GM21723 (cell line): Measurements from ENCODE around the gene PDZRN3.
A peak's percentile ranks its signal among the peaks of the same experiment; 100 is the strongest.

Experiments
- ATAC-seq: cut with Tn5 transposase; IDR thresholded peaks from one replicate; pipeline ENCODE4 v1.9.1; 2021; ENCODE audit warnings: mild to moderate bottlenecking, moderate library complexity; ENCODE audit not compliant: unreplicated experiment

PDZRN3 gene

GRCh38 chr3:73529308-73530021, 95.3 kb downstream of the PDZRN3 start:
- no peak for ATAC-seq

DNA sequence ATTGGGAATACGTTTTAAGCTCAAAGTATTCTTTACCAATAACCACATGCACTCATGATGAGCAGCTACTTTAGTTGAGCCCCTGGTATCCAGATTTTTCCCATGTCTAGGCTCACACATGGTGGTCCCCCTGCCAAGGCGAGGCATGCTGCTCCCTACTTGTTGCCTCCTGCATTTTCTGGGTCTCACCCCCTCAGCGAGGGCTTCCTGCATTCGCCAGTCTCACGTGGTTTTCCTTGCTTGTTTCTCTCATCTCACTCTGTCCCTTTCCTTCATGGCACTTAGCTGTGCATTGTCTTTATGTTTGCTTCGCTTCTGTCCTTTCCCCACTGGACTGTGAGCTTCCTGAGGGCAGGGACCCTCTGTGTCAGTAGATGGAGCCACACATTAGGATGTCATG, 99.2 kb downstream of the PDZRN3 start:
- no peak for ATAC-seq

DNA sequence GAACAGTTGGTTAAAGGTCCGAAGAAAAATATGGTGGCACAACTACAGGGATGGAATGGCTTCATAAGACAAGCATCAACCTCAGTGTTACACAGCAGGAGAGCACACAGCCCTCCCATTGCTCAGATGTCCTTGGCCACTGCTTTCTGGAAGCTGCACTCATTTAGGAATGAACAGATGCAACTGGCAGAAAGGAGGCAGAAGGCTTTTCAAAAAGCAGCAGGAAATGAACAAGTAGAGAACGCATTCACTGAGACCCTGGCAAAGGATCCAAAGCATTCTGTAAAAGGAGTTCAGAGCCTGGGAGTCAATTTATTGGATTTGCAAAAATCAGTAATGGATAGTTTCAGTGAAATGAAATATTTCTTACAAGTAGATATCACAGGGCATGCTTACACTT, 101.1 kb downstream of the PDZRN3 start:
- ATAC-seq: no peak

DNA sequence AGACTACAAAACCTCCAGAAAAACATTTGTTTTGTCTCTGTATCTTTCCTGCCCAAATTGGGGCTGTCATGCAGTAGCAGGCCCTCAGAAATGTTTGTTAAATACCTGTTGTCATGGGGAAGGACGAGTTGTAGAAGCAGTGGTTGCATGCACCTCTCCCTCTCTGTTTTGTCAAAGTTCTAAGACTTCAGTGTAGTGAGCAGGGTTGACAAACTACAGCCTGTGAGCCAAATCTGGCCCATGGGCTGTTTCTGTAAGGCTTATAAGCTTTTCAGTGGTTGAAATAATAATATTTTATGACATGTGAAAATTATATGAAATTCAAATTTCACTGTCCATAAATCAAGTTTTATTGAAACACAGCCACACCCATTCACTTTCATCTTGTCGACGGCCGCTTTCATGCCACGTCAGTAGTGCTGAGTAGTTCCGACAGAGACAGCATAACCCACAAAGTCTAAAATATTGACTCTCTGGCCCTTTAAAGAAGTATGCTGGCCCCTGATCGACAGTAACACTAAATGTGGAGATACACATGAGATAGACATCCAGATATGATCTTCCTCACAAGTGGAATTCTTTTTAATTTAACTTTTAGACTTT, 102.9 kb downstream of the PDZRN3 start:
- ATAC-seq: no peak

DNA sequence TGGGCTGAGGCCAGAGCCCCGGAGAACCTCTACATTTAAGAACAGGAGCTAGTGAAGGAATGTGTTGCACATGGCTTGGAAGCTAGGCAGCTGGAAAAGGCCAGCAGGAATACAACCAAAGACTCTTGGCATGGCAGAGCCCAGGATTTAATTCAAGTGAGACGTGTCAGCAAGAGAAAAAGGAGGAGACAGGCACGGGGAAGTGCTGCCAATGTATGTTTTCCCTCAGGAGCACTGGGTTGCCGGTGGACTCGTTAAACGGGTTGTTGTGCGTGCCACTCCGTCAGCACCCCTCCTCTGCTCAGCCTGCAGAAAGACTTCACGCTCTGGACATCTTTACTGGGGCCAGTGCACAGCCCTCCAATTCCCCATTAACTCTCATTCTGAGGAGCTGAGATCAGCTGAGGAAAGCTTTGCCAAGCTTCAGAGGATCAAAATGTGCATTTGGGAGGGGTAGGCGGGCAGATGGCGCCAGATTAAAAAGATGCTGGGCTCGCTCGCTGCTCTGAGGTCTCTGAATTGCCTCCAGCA, 103.7 kb downstream of the PDZRN3 start:
- no peak for ATAC-seq

DNA sequence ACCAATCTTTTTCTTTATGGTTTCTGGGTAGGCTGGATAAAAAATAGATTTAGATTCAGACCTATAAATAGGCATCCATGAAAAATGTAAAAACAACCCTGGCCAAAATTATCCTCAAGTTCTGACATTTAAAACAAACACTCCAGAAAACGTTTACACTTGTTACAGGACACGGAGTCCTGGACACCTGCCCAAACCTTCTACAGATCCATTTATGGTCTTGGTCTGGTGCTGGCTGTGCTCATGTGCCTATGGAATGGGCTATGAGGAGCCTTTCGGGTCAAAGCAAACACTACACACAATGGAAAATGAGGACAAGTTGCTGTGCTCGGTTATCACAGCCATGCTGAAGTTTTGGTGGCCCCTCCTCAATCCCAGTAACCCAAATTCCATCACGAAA, 108.1 kb downstream of the PDZRN3 start:
- ATAC-seq: no peak

DNA sequence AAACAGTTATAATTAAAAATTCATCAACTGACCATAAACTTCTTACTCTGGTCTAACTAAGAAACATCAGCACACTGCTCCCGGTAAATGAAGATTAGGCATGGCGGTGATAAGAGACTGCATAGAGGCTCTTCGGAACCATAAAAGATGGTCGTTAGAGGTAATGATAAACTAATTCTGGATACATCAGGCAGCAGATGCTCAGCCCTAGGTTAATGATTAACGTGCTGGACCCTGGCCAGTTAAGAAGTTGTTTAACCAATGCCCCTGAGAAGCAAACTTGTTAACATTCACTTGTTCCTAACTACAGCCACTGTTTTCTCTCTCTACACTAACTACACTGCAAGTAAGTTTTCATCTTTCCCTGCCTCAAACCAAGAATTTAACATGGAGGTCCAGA, 111.5 kb downstream of the PDZRN3 start:
- ATAC-seq: no peak

GRCh38 chr3:73511571-73512525, 112.9 kb downstream of the PDZRN3 start:
- ATAC-seq: no peak

- no peak for ATAC-seq
Observed at GRCh38 chr3:73510784-73511183, 114.0 kb downstream of the PDZRN3 start.

- no peak for ATAC-seq
Observed at GRCh38 chr3:73510334-73510733, 114.4 kb downstream of the PDZRN3 start.

DNA sequence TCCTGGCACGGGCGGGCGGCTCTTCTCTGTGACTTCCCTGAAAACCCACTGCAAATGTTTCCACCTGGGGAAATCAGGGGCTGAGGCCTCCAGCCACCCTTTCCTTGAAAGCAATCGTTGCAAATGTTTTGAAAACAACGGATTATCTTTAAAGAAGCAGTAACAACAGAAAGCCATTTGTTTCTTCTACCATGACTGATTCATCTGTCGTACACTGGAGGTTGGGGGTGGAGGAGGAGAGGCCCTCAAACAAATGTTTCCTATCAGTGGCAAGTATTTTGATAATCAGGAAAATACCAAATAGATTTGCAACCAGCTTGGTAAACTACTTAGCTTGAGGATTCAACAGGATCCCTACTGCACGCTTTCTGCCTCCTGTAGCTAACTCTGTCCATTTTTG, 114.9 kb downstream of the PDZRN3 start:
- no peak for ATAC-seq

DNA sequence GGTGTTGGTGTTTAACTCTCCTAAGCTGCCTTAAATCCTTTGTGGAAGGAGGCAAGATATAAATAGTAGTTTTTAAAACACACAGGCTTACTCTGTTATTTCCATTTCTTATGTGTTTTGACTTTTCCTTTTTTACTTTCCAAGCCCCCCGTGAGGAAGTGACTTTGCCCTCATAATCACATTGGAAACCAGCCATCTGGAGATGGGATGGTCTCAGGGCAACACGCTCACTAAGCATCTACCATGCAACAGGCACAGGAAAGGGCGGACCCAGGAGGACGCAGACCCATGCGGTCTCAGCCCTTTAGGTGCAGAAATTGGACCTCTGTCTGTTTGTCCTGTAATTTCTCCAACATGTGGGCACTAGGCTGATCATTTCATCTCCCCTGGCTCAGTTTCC, 115.7 kb downstream of the PDZRN3 start:
- ATAC-seq: no peak

DNA sequence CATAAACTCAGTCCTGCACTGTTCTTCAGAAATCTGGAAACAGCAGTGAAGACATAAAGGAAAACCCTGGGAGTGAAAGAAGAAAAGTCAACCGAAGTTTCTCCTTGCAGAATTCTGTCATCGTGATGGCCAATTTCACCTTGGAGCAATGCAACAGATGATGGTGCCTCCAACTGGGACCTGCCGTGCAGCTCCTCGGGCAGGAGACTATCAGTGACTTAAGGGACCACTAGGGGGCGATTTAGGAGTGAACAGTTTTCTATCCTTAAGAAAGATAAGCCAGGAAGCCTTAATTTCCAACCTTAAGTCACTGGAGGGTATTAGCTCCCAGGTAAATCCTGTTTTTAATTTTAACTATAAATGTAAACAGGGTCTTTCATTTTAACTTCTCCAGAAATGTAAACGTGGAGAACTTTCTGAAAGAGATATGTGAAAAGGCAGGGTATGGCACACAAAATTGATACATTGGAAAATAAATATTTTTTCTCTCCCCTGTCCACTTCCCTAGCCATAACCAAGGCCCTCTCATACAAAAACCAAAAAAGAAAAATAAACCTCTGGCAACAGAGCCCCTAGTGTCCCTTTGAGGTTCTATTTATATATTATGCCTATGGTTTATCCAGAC, 116.3 kb downstream of the PDZRN3 start:
- ATAC-seq: peak; percentile 76

DNA sequence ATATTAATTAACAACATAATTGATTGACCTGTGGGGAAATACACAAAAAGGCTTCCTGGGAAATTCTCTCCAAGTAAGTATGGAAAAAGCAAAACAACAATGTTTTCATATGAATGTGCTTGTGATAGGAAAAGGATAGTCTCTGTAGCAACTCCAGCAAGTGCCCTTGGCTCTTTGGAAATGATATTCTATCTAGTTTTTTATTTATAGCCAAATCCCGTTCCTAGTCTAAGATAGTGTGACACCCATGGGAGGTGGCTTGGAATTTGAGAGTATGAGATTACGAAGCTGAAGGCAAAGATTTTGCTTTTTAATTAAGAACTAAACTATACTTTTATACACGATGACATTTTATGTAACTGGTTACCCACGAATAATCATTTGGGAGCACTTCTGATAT, 119.9 kb downstream of the PDZRN3 start:
- ATAC-seq: no peak

DNA sequence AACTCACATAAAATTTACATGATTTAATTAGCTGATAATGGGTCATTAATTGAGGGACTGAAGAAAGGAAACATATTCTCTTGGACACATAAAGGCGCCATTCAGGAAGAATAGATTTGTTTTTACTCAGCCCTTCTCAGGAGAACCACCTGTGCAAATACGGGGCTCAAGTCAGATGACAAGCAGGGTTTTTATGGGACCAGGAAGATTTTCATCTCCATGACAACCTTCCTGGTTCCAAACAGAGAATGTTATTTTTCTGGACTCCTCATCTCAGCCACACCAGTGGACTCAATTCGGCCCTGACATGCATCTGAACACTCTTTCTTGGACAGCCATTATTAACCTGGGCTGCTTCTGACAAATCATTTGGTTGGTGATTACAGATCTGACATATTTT, 120.5 kb downstream of the PDZRN3 start:
- no peak for ATAC-seq

DNA sequence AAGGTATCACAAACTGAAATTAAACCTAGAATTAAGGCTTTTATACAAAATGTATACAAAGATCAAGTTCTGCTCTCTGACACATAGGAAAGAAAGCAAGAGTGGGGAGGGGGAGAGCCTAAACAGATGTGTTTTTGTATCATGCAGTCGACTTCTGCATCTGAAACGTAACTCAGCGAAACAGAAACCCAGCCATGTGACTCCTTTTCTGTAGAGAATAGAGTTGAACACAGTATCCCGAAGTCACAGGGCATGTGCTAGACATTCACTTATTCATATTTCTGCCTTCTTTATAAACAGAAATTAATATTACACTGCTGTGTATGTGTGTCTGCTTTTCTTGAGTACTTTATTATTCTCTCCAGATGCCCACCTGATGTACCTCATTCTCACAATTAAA, 121.0 kb downstream of the PDZRN3 start:
- ATAC-seq: no peak

GRCh38 chr3:73502609-73503583, 121.8 kb downstream of the PDZRN3 start:
- peak; percentile 60 for ATAC-seq

DNA sequence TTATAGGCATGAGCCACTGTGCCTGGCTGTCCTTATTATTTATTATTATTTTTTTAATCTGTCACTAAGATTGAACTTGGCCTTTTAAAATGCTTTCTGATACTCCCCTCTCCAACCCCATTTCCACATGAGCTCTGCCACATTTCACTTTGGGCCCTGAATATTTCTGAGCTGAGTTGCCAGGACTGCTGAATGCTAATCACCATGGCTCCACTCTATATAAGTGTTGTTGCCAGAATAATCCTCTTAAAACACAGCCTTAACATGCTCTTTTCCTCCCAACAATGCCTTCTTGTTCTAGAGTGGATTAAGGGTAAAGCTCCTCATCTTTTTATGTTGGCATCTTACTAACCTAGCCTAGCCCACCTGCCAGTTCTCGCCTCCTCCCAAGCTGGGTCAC, 124.4 kb downstream of the PDZRN3 start:
- no peak for ATAC-seq

DNA sequence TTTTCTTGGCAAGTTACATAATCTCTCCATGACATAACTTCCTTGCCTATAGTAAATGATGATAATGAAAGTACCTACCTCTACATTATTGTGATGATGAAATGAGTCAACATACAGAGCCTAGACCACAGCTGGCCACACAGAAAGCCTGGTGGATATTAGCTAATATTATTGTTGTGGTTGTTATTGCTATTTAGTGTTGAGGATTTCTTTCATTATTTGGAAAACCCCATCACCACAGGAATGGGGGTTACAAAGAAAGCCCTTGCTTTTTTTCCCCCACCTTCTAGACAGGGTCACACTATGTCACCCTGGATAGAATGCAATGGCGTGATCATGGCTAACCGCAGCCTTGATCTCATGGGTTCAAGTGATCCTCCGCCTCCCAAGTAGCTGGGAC, 125.0 kb downstream of the PDZRN3 start:
- ATAC-seq: peak; percentile 58
